ENCODE results near the gene CDC14B. TPM values are rescaled to one million over a fixed set of nuclear protein-coding genes. Genes with fewer than 3 reads are reported as not detected.
"Not testable (repeated sequence)": the region's sequence is repeated elsewhere in the genome, so short reads cannot be mapped to it uniquely, and the experiment has no call there.

Gene CDC14B
- total RNA-seq, 2 donors from 2014 or later = 12.7 to 17.3 TPM

DNA sequence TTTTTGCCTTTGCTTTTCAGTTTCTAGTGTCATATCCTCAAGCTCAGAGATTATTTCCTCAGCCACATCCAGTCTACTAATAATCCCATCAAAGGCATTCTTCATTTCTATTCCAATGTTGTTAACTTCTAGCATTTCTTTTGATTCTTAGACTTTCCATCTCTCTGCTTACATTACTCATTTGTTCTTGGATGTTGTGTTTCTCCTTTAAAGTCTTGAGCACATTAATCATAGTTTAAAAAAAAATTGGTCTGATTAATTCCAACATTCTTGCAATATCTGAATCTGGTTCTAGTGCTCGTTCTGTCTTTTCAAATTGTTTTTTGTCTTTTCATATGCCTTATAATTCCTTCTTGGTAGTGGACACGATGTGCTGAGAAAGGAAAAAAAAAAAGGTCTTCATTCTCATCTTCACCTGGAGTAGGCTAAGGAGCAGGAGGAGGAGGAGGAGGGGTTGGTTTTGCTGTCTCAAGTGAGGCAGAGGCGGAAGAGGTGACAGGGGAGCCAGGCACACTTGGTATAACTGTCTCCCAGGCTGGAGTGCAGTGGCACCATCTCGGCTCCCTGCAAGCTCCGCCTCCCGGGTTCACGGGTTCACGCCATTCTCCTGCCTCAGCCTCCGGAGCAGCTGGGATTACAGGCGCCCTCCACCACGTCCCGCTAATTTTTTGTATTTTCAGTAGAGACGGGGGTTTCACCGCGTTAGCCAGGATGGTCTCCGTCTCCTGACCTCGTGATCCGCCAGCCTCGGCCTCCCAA, 19.1 kb upstream of the CDC14B start:
- DNase-seq = no peak
- no peak overlapping the region for H3K4me3 ChIP-seq
- no peaks in the 10 kb centered on the region for H3K4me1 ChIP-seq
- H3K9me3 ChIP-seq = no peaks in the 10 kb centered on the region
- no peaks in the 10 kb centered on the region for H3K36me3 ChIP-seq
- no peaks in the 10 kb centered on the region for H3K27me3 ChIP-seq
- no peak overlapping the region for H3K27ac ChIP-seq
- TF ChIP-seq, protein P1, sequence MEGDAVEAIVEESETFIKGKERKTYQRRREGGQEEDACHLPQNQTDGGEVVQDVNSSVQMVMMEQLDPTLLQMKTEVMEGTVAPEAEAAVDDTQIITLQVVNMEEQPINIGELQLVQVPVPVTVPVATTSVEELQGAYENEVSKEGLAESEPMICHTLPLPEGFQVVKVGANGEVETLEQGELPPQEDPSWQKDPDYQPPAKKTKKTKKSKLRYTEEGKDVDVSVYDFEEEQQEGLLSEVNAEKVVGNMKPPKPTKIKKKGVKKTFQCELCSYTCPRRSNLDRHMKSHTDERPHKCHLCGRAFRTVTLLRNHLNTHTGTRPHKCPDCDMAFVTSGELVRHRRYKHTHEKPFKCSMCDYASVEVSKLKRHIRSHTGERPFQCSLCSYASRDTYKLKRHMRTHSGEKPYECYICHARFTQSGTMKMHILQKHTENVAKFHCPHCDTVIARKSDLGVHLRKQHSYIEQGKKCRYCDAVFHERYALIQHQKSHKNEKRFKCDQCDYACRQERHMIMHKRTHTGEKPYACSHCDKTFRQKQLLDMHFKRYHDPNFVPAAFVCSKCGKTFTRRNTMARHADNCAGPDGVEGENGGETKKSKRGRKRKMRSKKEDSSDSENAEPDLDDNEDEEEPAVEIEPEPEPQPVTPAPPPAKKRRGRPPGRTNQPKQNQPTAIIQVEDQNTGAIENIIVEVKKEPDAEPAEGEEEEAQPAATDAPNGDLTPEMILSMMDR (IDR thresholded peaks at IDR 0.05) = no peak
- intact Hi-C loops (cut with DNase I) = no loop called here
- no peak overlapping the region for H3K9ac ChIP-seq (ENCODE audit: low read depth in 2 of 2, low read length in 2 of 2)

DNA sequence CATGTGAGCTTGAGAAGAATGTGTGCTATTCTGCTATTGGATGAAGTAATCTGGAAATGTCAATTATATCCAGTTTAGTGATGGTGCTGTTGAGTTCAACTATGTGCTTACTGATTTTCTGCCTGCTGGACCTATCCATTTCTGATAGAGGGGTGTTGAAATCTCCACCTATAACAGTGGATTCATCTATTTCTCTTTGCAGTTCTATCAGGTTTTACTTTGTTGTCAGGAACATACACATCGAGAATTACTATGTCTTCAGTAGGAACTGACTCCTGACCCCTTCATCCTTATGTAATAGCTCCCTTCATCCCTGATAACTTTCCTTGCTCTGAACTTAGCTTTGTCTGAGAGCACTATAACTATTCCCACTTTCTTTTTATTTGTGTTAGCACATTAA, 16.7 kb upstream of the CDC14B start:
- TF ChIP-seq, protein P1 (IDR thresholded peaks at IDR 0.05) = no peak
- Histone ChIP-seq H3K36me3 (no peaks in the 10 kb centered on the region), H3K27ac (no peak overlapping the region), H3K9ac (ENCODE audit: low read depth in 2 of 2, low read length in 2 of 2) (no peak overlapping the region), H3K4me3 (no peak overlapping the region), H3K4me1 (no peaks in the 10 kb centered on the region), H3K27me3 (no peaks in the 10 kb centered on the region), H3K9me3 (no peaks in the 10 kb centered on the region)
- no peak for DNase-seq
- intact Hi-C loops (cut with DNase I) = no loop called here

DNA sequence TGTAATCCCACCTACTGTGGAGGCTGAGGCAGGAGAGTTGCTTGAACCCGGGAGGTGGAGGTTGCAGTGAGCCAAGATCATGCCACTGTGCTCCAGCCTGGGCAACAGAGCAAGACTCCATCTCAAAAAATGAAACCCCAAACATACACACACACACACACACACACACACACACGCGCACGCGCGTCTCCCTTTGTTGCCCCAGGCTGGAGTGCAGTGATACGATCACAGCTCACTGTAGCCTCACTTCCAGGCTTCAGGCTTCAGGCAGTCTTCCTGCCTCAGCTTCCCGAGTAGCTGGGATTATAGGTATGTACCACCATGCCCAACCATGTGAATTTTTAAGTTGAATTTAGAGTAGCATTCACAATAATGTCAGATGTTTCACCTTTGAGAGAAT, 13.9 kb upstream of the CDC14B start:
- H3K4me3 ChIP-seq; H3K27me3 ChIP-seq; H3K27ac ChIP-seq; intact Hi-C loops (cut with DNase I); DNase-seq; H3K36me3 ChIP-seq; H3K4me1 ChIP-seq; H3K9ac ChIP-seq (ENCODE audit: low read depth in 2 of 2, low read length in 2 of 2); H3K9me3 ChIP-seq: not testable (repeated sequence)

DNA sequence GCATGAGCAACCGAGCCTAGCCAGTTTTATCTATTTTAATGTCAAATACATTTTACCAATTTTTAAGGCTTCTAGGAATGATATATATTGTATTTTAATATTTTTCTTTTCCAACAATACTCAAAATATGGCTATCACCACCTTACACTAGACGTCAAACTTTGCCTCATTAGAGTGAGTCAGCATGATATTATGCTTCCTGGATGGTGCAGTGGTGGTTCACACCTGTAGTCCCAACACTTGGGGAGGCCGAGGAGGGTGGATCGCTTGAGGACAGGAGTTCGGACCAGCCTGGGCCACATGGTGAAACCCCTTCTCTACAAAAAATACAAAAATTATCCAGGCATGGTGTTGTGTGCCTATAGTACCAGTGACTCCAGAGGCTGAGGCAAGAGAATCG, 7.3 kb upstream of the CDC14B start:
- no peak for DNase-seq
- Histone ChIP-seq H3K27ac (no peak overlapping the region), H3K36me3 (no peaks in the 10 kb centered on the region), H3K9ac (ENCODE audit: low read depth in 2 of 2, low read length in 2 of 2) (no peak overlapping the region), H3K9me3 (no peaks in the 10 kb centered on the region), H3K4me1 (no peaks in the 10 kb centered on the region), H3K4me3 (no peak overlapping the region), H3K27me3 (no peaks in the 10 kb centered on the region)
- intact Hi-C loops (cut with DNase I) = no loop called here
- TF ChIP-seq, protein P1 (IDR thresholded peaks at IDR 0.05) = no peak

DNA sequence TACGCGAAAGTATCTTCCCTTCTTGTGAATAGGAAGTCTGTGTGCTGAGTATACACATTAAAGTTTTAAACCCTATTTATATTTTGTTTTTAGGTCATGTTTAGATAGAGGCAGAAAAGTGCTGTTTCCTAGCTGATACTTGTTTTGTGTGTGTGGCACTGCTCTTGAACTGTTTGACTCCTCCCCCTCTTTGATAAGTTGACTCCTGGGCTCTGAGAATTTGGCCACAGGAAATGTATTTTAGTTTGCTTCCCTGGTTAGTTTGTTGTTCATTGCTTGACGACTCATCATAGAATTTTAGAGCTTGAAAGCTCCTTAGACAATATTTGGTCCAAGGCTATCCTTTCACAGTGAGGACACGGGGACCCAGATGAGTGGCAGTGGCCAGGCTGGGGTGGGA, 2.0 kb upstream of the CDC14B start:
- no peak for DNase-seq
- Histone ChIP-seq H3K27me3 (no peaks in the 10 kb centered on the region), H3K4me3 (no peak overlapping the region), H3K4me1 (no peaks in the 10 kb centered on the region), H3K27ac (no peak overlapping the region), H3K9ac (ENCODE audit: low read depth in 2 of 2, low read length in 2 of 2) (no peak overlapping the region), H3K36me3 (no peaks in the 10 kb centered on the region), H3K9me3 (no peaks in the 10 kb centered on the region)
- intact Hi-C loops (cut with DNase I) = no loop called here
- TF ChIP-seq, protein P1 (IDR thresholded peaks at IDR 0.05) = no peak

DNA sequence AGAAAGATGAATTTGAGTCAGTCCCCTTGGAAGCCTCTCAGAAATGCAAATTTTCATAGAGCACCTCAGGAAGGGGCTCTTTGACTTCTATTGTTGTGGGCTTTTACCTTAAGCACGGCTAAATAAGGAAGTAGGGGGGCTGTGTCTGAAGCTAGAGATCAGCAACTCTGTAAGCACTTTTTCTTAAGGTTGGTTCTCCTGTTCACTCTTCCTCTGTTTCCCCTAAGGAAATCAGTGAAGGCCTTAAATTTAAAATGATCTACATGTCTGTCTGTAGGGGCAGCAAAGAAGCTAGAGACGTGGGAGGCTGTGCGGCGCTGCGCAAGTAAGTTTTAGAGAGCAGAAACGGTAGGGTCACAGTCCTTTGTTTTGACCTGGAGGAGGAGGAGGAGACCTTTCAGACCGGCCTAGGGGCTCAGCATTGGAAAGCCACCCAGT, 1.2 kb upstream of the CDC14B start:
- H3K27me3 ChIP-seq = no peaks in the 10 kb centered on the region
- no peaks in the 10 kb centered on the region for H3K36me3 ChIP-seq
- no peak for DNase-seq
- no peak overlapping the region for H3K9ac ChIP-seq (ENCODE audit: low read depth in 2 of 2, low read length in 2 of 2)
- no peak overlapping the region for H3K4me3 ChIP-seq
- H3K4me1 ChIP-seq = no peaks in the 10 kb centered on the region
- TF ChIP-seq, protein P1 (IDR thresholded peaks at IDR 0.05) = no peak
- H3K27ac ChIP-seq = no peak overlapping the region
- intact Hi-C loops (cut with DNase I) = no loop called here
- no peaks in the 10 kb centered on the region for H3K9me3 ChIP-seq
